Peyer's patch (tissue), 4 donors: Measurements from ENCODE around the gene PIP5K1C.

Source experiments
- POLR2A ChIP-seq, 2 donors: fragments of 450-650 bp; IDR thresholded peaks; one replicate each; pipeline ENCODE4 v1.5.1; 2017; ENCODE audit warnings: antibody characterized with exemption in 2 of 2, mild to moderate bottlenecking in 2 of 2, moderate library complexity in 2 of 2
- TF ChIP-seq, protein P1 (sequence below), 6 experiments: fragments of 450-650 bp in 4 of 6; fragments of 200-600 bp in 2 of 6; sonication (generic) in 1 of 6; IDR thresholded peaks; one replicate each; pipeline ENCODE4 v1.5.1; 2017 to 2019; ENCODE audit warnings: antibody characterized with exemption in 6 of 6, mild to moderate bottlenecking in 3 of 6, moderate library complexity in 1 of 6

DNA sequence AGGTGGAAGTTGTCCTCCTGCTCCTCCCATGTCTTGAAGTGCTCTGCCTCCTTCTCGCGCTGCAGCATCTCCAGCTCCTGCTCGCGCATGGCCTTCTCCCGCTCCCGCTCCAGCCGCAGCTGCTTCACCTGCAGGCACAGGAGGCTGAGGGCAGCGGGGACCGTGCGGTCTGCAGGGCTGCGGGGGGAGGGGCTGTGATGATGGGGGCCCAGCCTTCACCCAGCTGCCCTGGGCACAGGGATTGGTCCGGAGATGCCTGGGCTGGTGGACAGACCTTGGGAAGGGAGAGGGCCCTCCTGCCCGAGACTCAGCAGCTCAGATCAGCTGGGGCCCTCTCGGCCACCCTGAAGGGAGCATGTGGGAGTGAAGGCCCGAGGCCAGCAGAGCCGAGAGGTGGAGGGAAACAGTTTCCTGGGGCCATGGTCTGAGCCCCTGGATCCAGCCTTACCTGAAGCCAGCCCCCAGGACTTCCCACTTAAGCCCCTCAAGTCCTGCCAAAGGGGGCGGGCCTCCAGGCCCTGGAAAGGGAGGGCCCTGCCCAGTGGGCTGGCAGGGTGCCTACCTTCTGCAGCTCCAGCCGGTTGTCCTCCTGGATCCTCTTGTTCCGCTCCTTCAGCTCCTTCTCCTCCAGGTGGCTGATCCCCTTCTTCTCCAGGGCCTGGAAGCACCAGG lies 80.0 kb downstream of the PIP5K1C start:
- TF ChIP-seq, protein P1, sequence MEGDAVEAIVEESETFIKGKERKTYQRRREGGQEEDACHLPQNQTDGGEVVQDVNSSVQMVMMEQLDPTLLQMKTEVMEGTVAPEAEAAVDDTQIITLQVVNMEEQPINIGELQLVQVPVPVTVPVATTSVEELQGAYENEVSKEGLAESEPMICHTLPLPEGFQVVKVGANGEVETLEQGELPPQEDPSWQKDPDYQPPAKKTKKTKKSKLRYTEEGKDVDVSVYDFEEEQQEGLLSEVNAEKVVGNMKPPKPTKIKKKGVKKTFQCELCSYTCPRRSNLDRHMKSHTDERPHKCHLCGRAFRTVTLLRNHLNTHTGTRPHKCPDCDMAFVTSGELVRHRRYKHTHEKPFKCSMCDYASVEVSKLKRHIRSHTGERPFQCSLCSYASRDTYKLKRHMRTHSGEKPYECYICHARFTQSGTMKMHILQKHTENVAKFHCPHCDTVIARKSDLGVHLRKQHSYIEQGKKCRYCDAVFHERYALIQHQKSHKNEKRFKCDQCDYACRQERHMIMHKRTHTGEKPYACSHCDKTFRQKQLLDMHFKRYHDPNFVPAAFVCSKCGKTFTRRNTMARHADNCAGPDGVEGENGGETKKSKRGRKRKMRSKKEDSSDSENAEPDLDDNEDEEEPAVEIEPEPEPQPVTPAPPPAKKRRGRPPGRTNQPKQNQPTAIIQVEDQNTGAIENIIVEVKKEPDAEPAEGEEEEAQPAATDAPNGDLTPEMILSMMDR (IDR thresholded peaks at IDR 0.05): no peak
- no peak for TF ChIP-seq POLR2A (IDR thresholded peaks at IDR 0.05)
